ENCODE data around the gene ABCG1.

- TF ChIP-seq CTCF (IDR thresholded peaks at IDR 0.05) (no peak), POLR2AphosphoS5 (IDR thresholded peaks at IDR 0.05) (no peak), EP300 (IDR thresholded peaks at IDR 0.05) (no peak)
These were observed 25.2 kb upstream of the ABCG1 start for GRCh38 chr21:42193721-42194120.

Data from esophagus muscularis mucosa (tissue), 4 donors.